ENCODE measurements around the gene TNRC18.
"Not testable (repeated sequence)": the region's sequence is repeated elsewhere in the genome, so short reads cannot be mapped to it uniquely, and the experiment has no call there.

Gene TNRC18

GRCh38 chr7:5265320-5266190 lies 158.1 kb downstream of the TNRC18 start:
- no peak for DNase-seq

GRCh38 chr7:5263066-5263465 lies 160.6 kb downstream of the TNRC18 start:
- DNase-seq: not testable (repeated sequence)

- DNase-seq: not testable (repeated sequence)
Observed at GRCh38 chr7:5260530-5261068, 163.0 kb downstream of the TNRC18 start.
